SK-N-SH treated with all-trans-retinoic acid at 6 μM for 48 hours (cell line): Measurements from ENCODE around the gene BIN1.

Source experiments
- CSDC2 ChIP-seq: fragments of 250-450 bp; sonication (Bioruptor Pico); IDR thresholded peaks from 2 replicates; pipeline ENCODE4 v1.5.0; 2020; ENCODE audit warnings: mild to moderate bottlenecking, moderate library complexity
- CSRNP3 ChIP-seq: fragments of 250-450 bp; sonication (Bioruptor Pico); IDR thresholded peaks from 2 replicates; pipeline ENCODE4 v1.5.1; 2021; ENCODE audit warnings: mild to moderate bottlenecking, moderate library complexity
- PATZ1 ChIP-seq: fragments of 250-450 bp; sonication (Bioruptor Pico); IDR thresholded peaks from 2 replicates; pipeline ENCODE4 v1.8.0; 2020; ENCODE audit warnings: mild to moderate bottlenecking, moderate library complexity, borderline replicate concordance
- PPARA ChIP-seq: fragments of 250-450 bp; sonication (Bioruptor Pico); IDR thresholded peaks from 2 replicates; pipeline ENCODE4 v1.5.0; 2020; ENCODE audit warnings: mild to moderate bottlenecking, borderline replicate concordance
- ZFP3 ChIP-seq: fragments of 250-450 bp; sonication (Bioruptor Pico); IDR thresholded peaks from 2 replicates; pipeline ENCODE4 v1.5.0; 2020; ENCODE audit warnings: mild to moderate bottlenecking, moderate library complexity
- ZNF565 ChIP-seq: fragments of 450-650 bp; formaldehyde crosslinking; conservative IDR thresholded peaks from 2 replicates; pipeline ENCODE4 v1.5.0; 2020; ENCODE audit warnings: low read depth, mild to moderate bottlenecking, moderate library complexity

- TF ChIP-seq PATZ1 (CRISPR knock-in tag): no peak
- no peak for TF ChIP-seq CSDC2
- TF ChIP-seq PPARA (CRISPR knock-in tag): no peak
- no peak for TF ChIP-seq ZFP3 (CRISPR knock-in tag)
- no peak for TF ChIP-seq CSRNP3 (CRISPR knock-in tag)
- TF ChIP-seq ZNF565 (CRISPR knock-in tag): no peak
Measured at GRCh38 chr2:127133793-127134192, 26.8 kb upstream of the BIN1 start.
